DND-41 (cell line): Measurements from ENCODE around the gene SCD.
"Not testable (repeated sequence)": the region's sequence is repeated elsewhere in the genome, so short reads cannot be mapped to it uniquely, and the experiment has no call there.

Experiments
- EZH2 ChIP-seq: IDR thresholded peaks from 3 replicates; pipeline ENCODE4 v1.6.1; 2012; ENCODE audit warnings: borderline replicate concordance, low read depth, mild to moderate bottlenecking, moderate library complexity, low read length, inconsistent platforms; ENCODE audit not compliant: severe bottlenecking
- TF ChIP-seq, protein P1 (sequence below): IDR thresholded peaks from 2 replicates; pipeline ENCODE4 v1.5.1; 2012; ENCODE audit warnings: borderline replicate concordance, low read length, moderate library complexity, mild to moderate bottlenecking; ENCODE audit not compliant: poor library complexity, severe bottlenecking; ENCODE audit errors: extremely low read depth

DNA sequence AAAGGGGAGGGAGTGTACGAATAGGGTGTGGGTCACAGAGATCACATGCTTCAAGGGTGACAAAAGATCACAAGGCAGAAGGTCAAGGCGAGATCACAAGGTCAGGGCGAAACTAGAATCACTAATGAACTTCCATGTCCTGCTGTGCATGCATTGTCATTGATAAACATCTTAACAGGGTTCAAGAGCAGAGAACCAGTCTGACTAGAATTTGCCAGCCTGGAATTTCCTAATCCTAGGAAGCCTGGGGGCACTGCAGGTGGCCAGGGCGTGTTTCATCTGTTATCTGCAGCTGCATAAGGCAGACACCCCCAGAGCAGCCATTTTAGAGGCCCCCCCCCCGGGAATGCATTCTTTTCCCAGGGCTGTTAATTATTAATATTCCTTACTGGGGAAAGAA is 45.9 kb upstream of the SCD start:
- TF ChIP-seq, protein P1, sequence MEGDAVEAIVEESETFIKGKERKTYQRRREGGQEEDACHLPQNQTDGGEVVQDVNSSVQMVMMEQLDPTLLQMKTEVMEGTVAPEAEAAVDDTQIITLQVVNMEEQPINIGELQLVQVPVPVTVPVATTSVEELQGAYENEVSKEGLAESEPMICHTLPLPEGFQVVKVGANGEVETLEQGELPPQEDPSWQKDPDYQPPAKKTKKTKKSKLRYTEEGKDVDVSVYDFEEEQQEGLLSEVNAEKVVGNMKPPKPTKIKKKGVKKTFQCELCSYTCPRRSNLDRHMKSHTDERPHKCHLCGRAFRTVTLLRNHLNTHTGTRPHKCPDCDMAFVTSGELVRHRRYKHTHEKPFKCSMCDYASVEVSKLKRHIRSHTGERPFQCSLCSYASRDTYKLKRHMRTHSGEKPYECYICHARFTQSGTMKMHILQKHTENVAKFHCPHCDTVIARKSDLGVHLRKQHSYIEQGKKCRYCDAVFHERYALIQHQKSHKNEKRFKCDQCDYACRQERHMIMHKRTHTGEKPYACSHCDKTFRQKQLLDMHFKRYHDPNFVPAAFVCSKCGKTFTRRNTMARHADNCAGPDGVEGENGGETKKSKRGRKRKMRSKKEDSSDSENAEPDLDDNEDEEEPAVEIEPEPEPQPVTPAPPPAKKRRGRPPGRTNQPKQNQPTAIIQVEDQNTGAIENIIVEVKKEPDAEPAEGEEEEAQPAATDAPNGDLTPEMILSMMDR = not testable (repeated sequence)
- not testable (repeated sequence) for TF ChIP-seq EZH2
